AG09319 (cell line): Measurements from ENCODE around the gene CDCA5.

Source experiments
- DNase-seq: peaks from one replicate; pipeline ENCODE4 v3.0.0-alpha.2; 2010; ENCODE audit warnings: low read depth; ENCODE audit errors: extremely low read depth
- CTCF ChIP-seq: IDR thresholded peaks from 2 replicates; pipeline ENCODE4 v1.5.1; 2011; ENCODE audit warnings: low read depth, mild to moderate bottlenecking, inconsistent platforms, low read length, moderate library complexity

Gene CDCA5

GRCh38 chr11:65071907-65072630 is 11.8 kb downstream of the CDCA5 start:
- no peak for DNase-seq
- no peak for TF ChIP-seq CTCF

GRCh38 chr11:65069217-65069616 is 14.6 kb downstream of the CDCA5 start:
- no peak for DNase-seq
- no peak for TF ChIP-seq CTCF

GRCh38 chr11:65067446-65067845 is 16.4 kb downstream of the CDCA5 start:
- no peak for TF ChIP-seq CTCF

GRCh38 chr11:65066805-65067291 is 17.0 kb downstream of the CDCA5 start:
- no peak for TF ChIP-seq CTCF
- no peak for DNase-seq

More at GRCh38 chr11:65067446-65067845, 16.4 kb downstream of the CDCA5 start:
- DNase-seq = no peak

GRCh38 chr11:65066315-65066714 is 17.5 kb downstream of the CDCA5 start:
- no peak for TF ChIP-seq CTCF
- no peak for DNase-seq

GRCh38 chr11:65065851-65066250 is 18.0 kb downstream of the CDCA5 start:
- no peak for TF ChIP-seq CTCF
- DNase-seq = no peak

- TF ChIP-seq CTCF = no peak
- no peak for DNase-seq
Measured at GRCh38 chr11:65064847-65065240, 19.0 kb downstream of the CDCA5 start.
